NCI-H2227 treated with DMSO at 0.1 percent for 48 hours (cell line): ENCODE results near the gene PLCB1.
A peak's percentile ranks its signal among the peaks of the same experiment; 100 is the strongest.

ENCODE experiments used
- DNase-seq: peaks from one replicate; lab custom pipeline; 2025; lab: John Stamatoyannopoulos, UW

Gene PLCB1

DNA sequence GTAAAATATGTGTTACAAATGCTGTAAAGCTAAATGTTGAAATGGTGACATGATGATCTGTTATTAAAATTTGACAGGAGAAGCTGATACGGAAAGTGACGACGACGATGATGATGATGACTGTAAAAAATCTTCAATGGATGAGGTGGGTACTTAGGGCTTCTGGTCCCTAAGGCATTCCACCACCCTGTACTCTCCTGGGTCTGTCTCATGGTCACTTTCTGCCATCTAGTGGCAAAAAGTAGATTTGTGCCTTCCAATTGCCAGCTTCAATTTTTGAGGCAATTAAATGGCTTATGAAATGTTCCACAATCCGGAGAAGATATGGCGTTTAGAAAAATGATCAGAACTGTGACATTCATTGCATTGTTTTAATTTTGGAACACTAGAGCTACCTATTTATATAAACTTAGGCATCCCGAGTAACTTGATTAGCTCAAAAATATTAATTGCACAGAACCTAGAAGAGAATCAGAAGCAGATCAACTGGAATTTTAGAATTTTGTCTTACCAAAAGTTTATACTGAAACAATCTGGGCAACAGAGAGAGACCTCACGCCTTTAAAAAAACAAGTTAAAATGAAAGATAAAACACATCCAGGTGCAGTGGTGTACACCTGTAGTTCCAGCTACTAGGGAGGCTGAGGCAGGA lies 590.3 kb downstream of the PLCB1 start:
- peak; percentile 86 for DNase-seq

- DNase-seq, result no peak
Measured at GRCh38 chr20:8723296-8723695, 591.2 kb downstream of the PLCB1 start.

GRCh38 chr20:8724884-8725283 lies 592.8 kb downstream of the PLCB1 start:
- no peak for DNase-seq

GRCh38 chr20:8726460-8726859 lies 594.4 kb downstream of the PLCB1 start:
- no peak for DNase-seq

- DNase-seq, result no peak
Measured at GRCh38 chr20:8735014-8735413, 602.9 kb downstream of the PLCB1 start.

DNA sequence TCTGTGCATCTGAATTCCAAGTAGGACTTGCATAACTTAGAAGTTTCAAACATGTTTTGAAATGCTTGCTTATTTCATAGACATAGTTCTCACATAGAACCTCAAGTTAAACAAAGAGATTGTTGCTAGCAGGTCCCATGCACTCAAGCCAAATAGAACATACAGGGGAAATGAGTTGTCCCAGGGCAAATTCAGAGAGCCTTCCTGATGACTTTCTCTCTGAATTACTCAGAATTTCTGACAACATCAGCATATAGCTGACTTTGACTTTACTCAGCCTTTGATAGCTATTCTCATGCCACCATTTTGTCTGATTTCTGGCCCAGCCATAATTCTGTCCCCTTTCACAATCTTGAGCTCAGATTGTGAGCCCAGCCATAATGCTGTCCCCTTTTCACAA lies 603.6 kb downstream of the PLCB1 start:
- no peak for DNase-seq

DNA sequence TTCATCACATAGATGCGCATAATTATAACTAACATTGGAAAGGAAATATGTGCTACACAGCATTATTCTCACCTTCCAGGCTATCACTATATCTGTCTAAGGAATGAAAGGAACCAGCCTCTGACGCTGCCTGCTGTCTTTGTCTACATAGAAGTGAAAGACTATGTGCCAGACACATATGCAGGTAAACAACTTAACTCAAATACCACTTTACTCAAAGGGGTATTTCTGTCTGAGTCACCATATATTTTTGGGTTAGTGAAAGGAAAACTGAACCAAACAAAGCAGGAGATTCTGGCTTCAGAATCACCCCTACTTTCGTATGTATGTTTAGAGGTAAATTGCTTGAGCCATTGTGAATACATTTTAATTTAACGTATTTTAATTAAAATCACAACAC lies 608.2 kb downstream of the PLCB1 start:
- DNase-seq, result no peak

DNA sequence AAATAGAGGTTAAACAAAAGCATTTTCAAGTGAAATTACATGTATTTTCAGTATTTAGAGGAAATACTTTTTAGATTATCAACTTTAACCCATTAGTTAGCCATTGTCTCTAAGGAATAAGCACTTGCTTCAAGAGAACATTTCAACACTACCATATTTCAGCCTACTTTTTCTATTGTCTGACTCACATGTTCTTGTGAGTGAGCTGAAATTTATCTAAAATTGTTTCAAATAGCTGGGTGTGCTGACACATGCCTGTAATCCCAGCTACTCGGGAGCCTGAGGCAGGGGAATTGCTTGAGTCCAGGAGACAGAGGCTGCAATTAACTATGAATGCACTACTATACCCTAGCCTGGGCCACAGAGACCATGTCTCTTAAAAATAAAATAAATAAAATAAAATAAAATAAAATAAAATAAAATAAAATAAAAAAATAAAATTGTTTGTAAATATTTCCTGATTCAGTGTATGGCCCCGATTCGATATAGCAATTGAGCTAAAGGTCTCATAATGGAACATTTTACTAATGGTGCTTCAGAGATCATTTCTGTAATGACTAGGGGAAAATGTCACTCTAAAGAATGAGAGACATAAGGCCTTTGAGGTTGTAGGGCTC lies 612.3 kb downstream of the PLCB1 start:
- peak; percentile 22 for DNase-seq

DNA sequence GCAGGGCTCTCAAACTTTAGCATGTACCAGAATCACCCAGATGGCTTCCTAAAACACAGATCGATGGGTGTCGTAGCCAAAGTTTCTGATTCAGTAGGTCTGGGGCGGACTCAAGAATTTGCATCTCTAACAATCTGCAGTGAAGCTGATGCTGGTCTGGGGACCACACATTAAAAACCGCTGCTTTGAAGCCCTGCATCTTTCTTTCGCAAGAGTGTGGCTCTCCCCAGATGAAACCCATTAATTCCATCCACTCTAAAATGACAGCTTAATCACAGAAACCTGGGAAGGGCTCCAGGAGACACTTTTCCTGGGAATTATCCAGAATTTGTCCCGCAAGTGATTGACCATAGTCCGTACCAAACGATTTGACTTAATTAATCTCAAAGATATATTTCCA lies 617.0 kb downstream of the PLCB1 start:
- DNase-seq, result peak; percentile 29

- DNase-seq, result no peak
Measured at GRCh38 chr20:8749986-8750385, 617.9 kb downstream of the PLCB1 start.

GRCh38 chr20:8755340-8756118 lies 623.5 kb downstream of the PLCB1 start:
- DNase-seq, result no peak

GRCh38 chr20:8756410-8756809 lies 624.3 kb downstream of the PLCB1 start:
- DNase-seq, result peak; percentile 19

GRCh38 chr20:8757146-8757545 lies 625.1 kb downstream of the PLCB1 start:
- no peak for DNase-seq

GRCh38 chr20:8764344-8764962 lies 632.4 kb downstream of the PLCB1 start:
- DNase-seq, result peak; percentile 23

GRCh38 chr20:8766868-8767390 lies 634.9 kb downstream of the PLCB1 start:
- DNase-seq, result no peak

GRCh38 chr20:8774412-8774811 lies 642.3 kb downstream of the PLCB1 start:
- no peak for DNase-seq

DNA sequence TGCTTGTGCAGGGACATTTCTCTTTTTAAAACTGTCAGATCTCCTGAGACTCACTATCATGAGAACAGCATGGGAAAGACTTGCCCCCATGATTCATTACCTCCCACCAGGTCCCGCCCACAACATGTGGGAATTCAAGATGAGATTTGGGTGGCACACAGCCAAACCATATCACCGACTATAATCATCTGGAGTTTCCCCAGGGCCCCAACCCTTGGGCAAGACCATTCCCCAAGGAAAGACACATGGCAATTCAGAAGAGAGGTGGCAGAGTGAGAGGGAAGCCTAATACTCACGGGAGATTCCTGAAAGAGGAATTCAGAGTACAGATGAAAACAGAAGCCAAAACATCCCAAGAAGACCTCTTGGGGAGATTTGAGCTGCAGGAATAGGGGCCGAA lies 645.8 kb downstream of the PLCB1 start:
- no peak for DNase-seq

DNA sequence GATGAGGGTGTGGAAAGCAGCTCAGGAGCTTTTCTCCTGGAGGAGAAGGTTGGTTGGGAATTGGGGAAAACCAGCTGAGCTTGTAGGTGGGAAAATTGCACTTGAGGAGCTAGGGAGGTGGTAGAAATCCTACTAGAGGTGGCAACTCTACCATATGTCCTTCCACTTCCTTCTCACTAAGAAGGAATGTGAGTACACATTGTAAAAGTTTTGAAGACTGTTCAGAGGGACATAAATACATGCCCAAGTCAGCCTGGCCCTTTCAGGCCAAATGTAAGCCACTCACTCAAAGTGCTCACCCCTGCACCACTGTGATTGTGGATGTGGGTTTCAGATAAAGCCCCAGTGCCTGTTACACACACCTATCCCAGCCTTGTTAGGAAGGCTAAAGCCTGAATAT lies 646.3 kb downstream of the PLCB1 start:
- no peak for DNase-seq

GRCh38 chr20:8780915-8781314 lies 648.8 kb downstream of the PLCB1 start:
- DNase-seq, result no peak

- no peak for DNase-seq
Measured at GRCh38 chr20:8782804-8783203, 650.7 kb downstream of the PLCB1 start.

- DNase-seq, result no peak
Measured at GRCh38 chr20:8783734-8784133, 651.7 kb downstream of the PLCB1 start.

- no peak for DNase-seq
Measured at GRCh38 chr20:8786383-8786782, 654.3 kb downstream of the PLCB1 start.

- no peak for DNase-seq
Measured at GRCh38 chr20:8787090-8787489, 655.0 kb downstream of the PLCB1 start.
